ENCODE data around the gene TLK2.
"Not testable (repeated sequence)": the region's sequence is repeated elsewhere in the genome, so short reads cannot be mapped to it uniquely, and the experiment has no call there.

GRCh38 chr17:62482553-62482952 lies 3.9 kb downstream of the TLK2 start:
- TF ChIP-seq, protein P1, sequence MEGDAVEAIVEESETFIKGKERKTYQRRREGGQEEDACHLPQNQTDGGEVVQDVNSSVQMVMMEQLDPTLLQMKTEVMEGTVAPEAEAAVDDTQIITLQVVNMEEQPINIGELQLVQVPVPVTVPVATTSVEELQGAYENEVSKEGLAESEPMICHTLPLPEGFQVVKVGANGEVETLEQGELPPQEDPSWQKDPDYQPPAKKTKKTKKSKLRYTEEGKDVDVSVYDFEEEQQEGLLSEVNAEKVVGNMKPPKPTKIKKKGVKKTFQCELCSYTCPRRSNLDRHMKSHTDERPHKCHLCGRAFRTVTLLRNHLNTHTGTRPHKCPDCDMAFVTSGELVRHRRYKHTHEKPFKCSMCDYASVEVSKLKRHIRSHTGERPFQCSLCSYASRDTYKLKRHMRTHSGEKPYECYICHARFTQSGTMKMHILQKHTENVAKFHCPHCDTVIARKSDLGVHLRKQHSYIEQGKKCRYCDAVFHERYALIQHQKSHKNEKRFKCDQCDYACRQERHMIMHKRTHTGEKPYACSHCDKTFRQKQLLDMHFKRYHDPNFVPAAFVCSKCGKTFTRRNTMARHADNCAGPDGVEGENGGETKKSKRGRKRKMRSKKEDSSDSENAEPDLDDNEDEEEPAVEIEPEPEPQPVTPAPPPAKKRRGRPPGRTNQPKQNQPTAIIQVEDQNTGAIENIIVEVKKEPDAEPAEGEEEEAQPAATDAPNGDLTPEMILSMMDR (IDR thresholded peaks at IDR 0.05), result not testable (repeated sequence)
- not testable (repeated sequence) for TF ChIP-seq EP300 (IDR thresholded peaks at IDR 0.05)
